ENCODE results near the gene RASAL2.
"Not testable (repeated sequence)": the region's sequence is repeated elsewhere in the genome, so short reads cannot be mapped to it uniquely, and the experiment has no call there.

GRCh38 chr1:178202095-178202494, 108.2 kb downstream of the RASAL2 start:
- TF ChIP-seq, protein P1, sequence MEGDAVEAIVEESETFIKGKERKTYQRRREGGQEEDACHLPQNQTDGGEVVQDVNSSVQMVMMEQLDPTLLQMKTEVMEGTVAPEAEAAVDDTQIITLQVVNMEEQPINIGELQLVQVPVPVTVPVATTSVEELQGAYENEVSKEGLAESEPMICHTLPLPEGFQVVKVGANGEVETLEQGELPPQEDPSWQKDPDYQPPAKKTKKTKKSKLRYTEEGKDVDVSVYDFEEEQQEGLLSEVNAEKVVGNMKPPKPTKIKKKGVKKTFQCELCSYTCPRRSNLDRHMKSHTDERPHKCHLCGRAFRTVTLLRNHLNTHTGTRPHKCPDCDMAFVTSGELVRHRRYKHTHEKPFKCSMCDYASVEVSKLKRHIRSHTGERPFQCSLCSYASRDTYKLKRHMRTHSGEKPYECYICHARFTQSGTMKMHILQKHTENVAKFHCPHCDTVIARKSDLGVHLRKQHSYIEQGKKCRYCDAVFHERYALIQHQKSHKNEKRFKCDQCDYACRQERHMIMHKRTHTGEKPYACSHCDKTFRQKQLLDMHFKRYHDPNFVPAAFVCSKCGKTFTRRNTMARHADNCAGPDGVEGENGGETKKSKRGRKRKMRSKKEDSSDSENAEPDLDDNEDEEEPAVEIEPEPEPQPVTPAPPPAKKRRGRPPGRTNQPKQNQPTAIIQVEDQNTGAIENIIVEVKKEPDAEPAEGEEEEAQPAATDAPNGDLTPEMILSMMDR (IDR thresholded peaks at IDR 0.05): not testable (repeated sequence)
- not testable (repeated sequence) for TF ChIP-seq POLR2A (IDR thresholded peaks at IDR 0.05)

Measured in adrenal gland (tissue), 5 donors.